HepG2 (cell line): ENCODE results near the gene NHSL1. TPM values are rescaled to one million over a fixed set of nuclear protein-coding genes. Genes with fewer than 3 reads are reported as not detected.
A peak's percentile ranks its signal among the peaks of the same experiment; 100 is the strongest.

Source experiments
- AGO2 ChIP-seq: fragments of 200-400 bp; formaldehyde crosslinking; optimal IDR thresholded peaks from 2 replicates; pipeline ENCODE3; 2017; ENCODE audit warnings: mild to moderate bottlenecking, low read depth, low read length, moderate library complexity
- CAMTA2 ChIP-seq: sonication (generic); formaldehyde crosslinking; IDR thresholded peaks from 2 replicates; pipeline ENCODE4 v1.4.0; 2020; ENCODE audit warnings: mild to moderate bottlenecking, missing genetic modification reagents, borderline replicate concordance
- KDM5B ChIP-seq: sonication (generic); formaldehyde crosslinking; IDR thresholded peaks from 2 replicates; pipeline ENCODE4 v1.4.0; 2020; ENCODE audit warnings: missing genetic modification reagents, mild to moderate bottlenecking, borderline replicate concordance
- NFYC ChIP-seq: IDR thresholded peaks from 2 replicates; pipeline ENCODE4 v1.6.1; 2016; ENCODE audit warnings: missing genetic modification reagents, missing compliant biosample characterization
- RAD51 ChIP-seq: fragments of 450-650 bp; IDR thresholded peaks from 2 replicates; pipeline ENCODE4 v1.6.1; 2016; ENCODE audit warnings: borderline replicate concordance
- RBM22 ChIP-seq: fragments of 200-400 bp; formaldehyde crosslinking; optimal IDR thresholded peaks from 2 replicates; pipeline ENCODE3; 2017; ENCODE audit warnings: mild to moderate bottlenecking, low read length, moderate library complexity
- SOX6 ChIP-seq, 2 experiments: fragments of 450-650 bp in 1 of 2; sonication (generic) in 1 of 2; formaldehyde crosslinking in 1 of 2; IDR thresholded peaks; 2 replicates each; pipeline versions ENCODE4 v1.4.0 to v1.6.1; 2017 to 2020; ENCODE audit warnings: antibody characterized with exemption in 1 of 2, mild to moderate bottlenecking in 1 of 2, missing genetic modification reagents in 1 of 2
- ZNF430 ChIP-seq: sonication (generic); formaldehyde crosslinking; IDR thresholded peaks from 2 replicates; pipeline ENCODE4 v1.9.0; 2021; ENCODE audit warnings: mild to moderate bottlenecking, missing genetic modification reagents
- ZNF484 ChIP-seq: sonication (generic); formaldehyde crosslinking; IDR thresholded peaks from 2 replicates; pipeline ENCODE4 v1.5.1; 2020; ENCODE audit warnings: mild to moderate bottlenecking, low read depth, missing genetic modification reagents, borderline replicate concordance
- ZNF543 ChIP-seq: sonication (generic); formaldehyde crosslinking; IDR thresholded peaks from 2 replicates; pipeline ENCODE4 v1.4.0; 2020; ENCODE audit warnings: mild to moderate bottlenecking, missing genetic modification reagents
- ZNF589 ChIP-seq: sonication (generic); formaldehyde crosslinking; conservative IDR thresholded peaks from 2 replicates; pipeline ENCODE4 v1.8.0; 2022; ENCODE audit warnings: mild to moderate bottlenecking, moderate library complexity, missing genetic modification reagents
- ZNF619 ChIP-seq: sonication (generic); formaldehyde crosslinking; IDR thresholded peaks from 2 replicates; pipeline ENCODE4 v1.4.0; 2020; ENCODE audit warnings: mild to moderate bottlenecking, missing genetic modification reagents
- ZNF768 ChIP-seq: sonication (generic); formaldehyde crosslinking; IDR thresholded peaks from 2 replicates; pipeline ENCODE4 v1.4.0; 2020; ENCODE audit warnings: missing genetic modification reagents
- ZNF792 ChIP-seq: IDR thresholded peaks from 2 replicates; pipeline ENCODE4 v1.6.1; 2016
- ZNF839 ChIP-seq: sonication (generic); formaldehyde crosslinking; IDR thresholded peaks from 2 replicates; pipeline ENCODE4 v1.4.0; 2020; ENCODE audit warnings: missing genetic modification reagents, mild to moderate bottlenecking, borderline replicate concordance
- polyA plus RNA-seq, 8 experiments: library from polyadenylated mRNA; depleted of rRNA in 3 of 8; stranded (reverse) in 7 of 8; unstranded in 1 of 8; fragments of >200 nt; fragmentation: Illumina TruSeq in 4 of 8; extraction: Trizol in 4 of 8; gene quantifications; 2 replicates each; pipeline versions ENCODE4 v1.2.1 to v1.2.3, GENCODE V29; 2011 to 2016; ENCODE audit warnings: low read depth in 4 of 8, missing spikeins in 1 of 8, mixed read lengths in 1 of 8; ENCODE audit not compliant: insufficient read depth in 1 of 8
- total RNA-seq, 5 experiments: library from RNA; depleted of rRNA; stranded (reverse); fragments of >200 nt; fragmentation: Illumina TruSeq; extraction: Trizol; gene quantifications; 2 replicates each; pipeline ENCODE4 v1.2.3, GENCODE V29; 2016; ENCODE audit warnings: low read depth in 1 of 5
- TF ChIP-seq, protein P1 (sequence below): sonication (generic); formaldehyde crosslinking; IDR thresholded peaks from 2 replicates; pipeline ENCODE4 v1.9.0; 2021; ENCODE audit warnings: missing genetic modification reagents, mild to moderate bottlenecking, borderline replicate concordance
- TF ChIP-seq, protein P2 (sequence below), 2 experiments: sonication (generic) in 1 of 2; formaldehyde crosslinking in 1 of 2; IDR thresholded peaks; 2 replicates each; pipeline versions ENCODE4 v1.4.0 to v1.6.1; 2016 to 2020; ENCODE audit warnings: borderline replicate concordance in 1 of 2, low read depth in 1 of 2, mild to moderate bottlenecking in 1 of 2, missing genetic modification reagents in 1 of 2
- TF ChIP-seq, protein P3 (sequence below): sonication (generic); formaldehyde crosslinking; IDR thresholded peaks from 2 replicates; pipeline ENCODE4 v1.5.0; 2020; ENCODE audit warnings: mild to moderate bottlenecking, missing genetic modification reagents
- TF ChIP-seq, protein P4 (sequence below): sonication (generic); formaldehyde crosslinking; IDR thresholded peaks from 2 replicates; pipeline ENCODE4 v1.9.0; 2021; ENCODE audit warnings: missing genetic modification reagents, borderline replicate concordance

Gene NHSL1
- total and polyA plus RNA-seq, 2 of the 13 experiments (the other 11 are each of a cell fraction or from before 2014, with no cell fraction given) = 24.9 to 53.6 TPM

DNA sequence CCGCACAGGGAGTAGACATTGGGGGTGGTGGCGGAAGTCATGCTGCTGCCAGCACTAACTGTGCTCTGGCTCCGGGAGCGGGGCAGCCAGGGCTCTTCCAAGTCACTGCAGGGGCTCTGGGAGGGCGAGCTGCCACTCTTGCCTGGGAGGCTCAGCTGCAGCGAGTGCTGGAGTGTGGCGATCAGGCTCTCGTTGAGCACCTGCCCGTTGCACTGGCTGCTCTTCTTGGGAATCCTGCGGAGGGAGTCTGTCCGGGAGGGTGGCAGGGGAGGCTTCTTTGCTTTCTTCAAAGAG lies 67.3 kb downstream of the NHSL1 start (continued):
- TF ChIP-seq, protein P1, sequence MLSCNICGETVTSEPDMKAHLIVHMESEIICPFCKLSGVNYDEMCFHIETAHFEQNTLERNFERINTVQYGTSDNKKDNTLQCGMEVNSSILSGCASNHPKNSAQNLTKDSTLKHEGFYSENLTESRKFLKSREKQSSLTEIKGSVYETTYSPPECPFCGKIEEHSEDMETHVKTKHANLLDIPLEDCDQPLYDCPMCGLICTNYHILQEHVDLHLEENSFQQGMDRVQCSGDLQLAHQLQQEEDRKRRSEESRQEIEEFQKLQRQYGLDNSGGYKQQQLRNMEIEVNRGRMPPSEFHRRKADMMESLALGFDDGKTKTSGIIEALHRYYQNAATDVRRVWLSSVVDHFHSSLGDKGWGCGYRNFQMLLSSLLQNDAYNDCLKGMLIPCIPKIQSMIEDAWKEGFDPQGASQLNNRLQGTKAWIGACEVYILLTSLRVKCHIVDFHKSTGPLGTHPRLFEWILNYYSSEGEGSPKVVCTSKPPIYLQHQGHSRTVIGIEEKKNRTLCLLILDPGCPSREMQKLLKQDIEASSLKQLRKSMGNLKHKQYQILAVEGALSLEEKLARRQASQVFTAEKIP = no peak
- TF ChIP-seq ZNF589 (CRISPR knock-in tag) (no peak), ZNF839 (CRISPR knock-in tag) (no peak), SOX6 (IDR thresholded peaks at IDR 0.05) (no peak), SOX6 (CRISPR knock-in tag; IDR thresholded peaks at IDR 0.05) (0 out of 2 replicates have a peak, but pooled peaks have one; percentile 23), ZNF768 (CRISPR knock-in tag) (peak; percentile 34; the same call in 1 of the 2 replicates), ZNF543 (CRISPR knock-in tag) (no peak), KDM5B (CRISPR knock-in tag) (no peak), RBM22 (peak; percentile 9), ZNF792 (CRISPR knock-in tag) (no peak), CAMTA2 (CRISPR knock-in tag) (no peak), ZNF430 (CRISPR knock-in tag) (no peak), ZNF619 (CRISPR knock-in tag) (no peak), NFYC (CRISPR knock-in tag) (no peak), ZNF484 (CRISPR knock-in tag) (no peak), RAD51 (no peak), AGO2 (peak; percentile 91)
- TF ChIP-seq, protein P2, sequence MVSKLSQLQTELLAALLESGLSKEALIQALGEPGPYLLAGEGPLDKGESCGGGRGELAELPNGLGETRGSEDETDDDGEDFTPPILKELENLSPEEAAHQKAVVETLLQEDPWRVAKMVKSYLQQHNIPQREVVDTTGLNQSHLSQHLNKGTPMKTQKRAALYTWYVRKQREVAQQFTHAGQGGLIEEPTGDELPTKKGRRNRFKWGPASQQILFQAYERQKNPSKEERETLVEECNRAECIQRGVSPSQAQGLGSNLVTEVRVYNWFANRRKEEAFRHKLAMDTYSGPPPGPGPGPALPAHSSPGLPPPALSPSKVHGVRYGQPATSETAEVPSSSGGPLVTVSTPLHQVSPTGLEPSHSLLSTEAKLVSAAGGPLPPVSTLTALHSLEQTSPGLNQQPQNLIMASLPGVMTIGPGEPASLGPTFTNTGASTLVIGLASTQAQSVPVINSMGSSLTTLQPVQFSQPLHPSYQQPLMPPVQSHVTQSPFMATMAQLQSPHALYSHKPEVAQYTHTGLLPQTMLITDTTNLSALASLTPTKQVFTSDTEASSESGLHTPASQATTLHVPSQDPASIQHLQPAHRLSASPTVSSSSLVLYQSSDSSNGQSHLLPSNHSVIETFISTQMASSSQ (IDR thresholded peaks at IDR 0.05; ENCODE audit: low read depth) = no peak
- TF ChIP-seq, protein P2 (CRISPR knock-in tag; IDR thresholded peaks at IDR 0.05; ENCODE audit: borderline replicate concordance) = no peak
- TF ChIP-seq, protein P3, sequence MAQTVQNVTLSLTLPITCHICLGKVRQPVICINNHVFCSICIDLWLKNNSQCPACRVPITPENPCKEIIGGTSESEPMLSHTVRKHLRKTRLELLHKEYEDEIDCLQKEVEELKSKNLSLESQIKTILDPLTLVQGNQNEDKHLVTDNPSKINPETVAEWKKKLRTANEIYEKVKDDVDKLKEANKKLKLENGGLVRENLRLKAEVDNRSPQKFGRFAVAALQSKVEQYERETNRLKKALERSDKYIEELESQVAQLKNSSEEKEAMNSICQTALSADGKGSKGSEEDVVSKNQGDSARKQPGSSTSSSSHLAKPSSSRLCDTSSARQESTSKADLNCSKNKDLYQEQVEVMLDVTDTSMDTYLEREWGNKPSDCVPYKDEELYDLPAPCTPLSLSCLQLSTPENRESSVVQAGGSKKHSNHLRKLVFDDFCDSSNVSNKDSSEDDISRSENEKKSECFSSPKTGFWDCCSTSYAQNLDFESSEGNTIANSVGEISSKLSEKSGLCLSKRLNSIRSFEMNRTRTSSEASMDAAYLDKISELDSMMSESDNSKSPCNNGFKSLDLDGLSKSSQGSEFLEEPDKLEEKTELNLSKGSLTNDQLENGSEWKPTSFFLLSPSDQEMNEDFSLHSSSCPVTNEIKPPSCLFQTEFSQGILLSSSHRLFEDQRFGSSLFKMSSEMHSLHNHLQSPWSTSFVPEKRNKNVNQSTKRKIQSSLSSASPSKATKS (CRISPR knock-in tag) = no peak
- TF ChIP-seq, protein P4, sequence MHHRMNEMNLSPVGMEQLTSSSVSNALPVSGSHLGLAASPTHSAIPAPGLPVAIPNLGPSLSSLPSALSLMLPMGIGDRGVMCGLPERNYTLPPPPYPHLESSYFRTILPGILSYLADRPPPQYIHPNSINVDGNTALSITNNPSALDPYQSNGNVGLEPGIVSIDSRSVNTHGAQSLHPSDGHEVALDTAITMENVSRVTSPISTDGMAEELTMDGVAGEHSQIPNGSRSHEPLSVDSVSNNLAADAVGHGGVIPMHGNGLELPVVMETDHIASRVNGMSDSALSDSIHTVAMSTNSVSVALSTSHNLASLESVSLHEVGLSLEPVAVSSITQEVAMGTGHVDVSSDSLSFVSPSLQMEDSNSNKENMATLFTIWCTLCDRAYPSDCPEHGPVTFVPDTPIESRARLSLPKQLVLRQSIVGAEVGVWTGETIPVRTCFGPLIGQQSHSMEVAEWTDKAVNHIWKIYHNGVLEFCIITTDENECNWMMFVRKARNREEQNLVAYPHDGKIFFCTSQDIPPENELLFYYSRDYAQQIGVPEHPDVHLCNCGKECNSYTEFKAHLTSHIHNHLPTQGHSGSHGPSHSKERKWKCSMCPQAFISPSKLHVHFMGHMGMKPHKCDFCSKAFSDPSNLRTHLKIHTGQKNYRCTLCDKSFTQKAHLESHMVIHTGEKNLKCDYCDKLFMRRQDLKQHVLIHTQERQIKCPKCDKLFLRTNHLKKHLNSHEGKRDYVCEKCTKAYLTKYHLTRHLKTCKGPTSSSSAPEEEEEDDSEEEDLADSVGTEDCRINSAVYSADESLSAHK (CRISPR knock-in tag) = no peak
